Measurements from ENCODE around the gene KRTAP10-4. TPM values are rescaled to one million over a fixed set of nuclear protein-coding genes. Genes with fewer than 3 reads are reported as not detected.
"Not testable (repeated sequence)": the region's sequence is repeated elsewhere in the genome, so short reads cannot be mapped to it uniquely, and the experiment has no call there.

KRTAP10-4 gene
- total RNA-seq, 2 experiments from 2014 or later: not detected

GRCh38 chr21:44578371-44579055 is 5.0 kb downstream of the KRTAP10-4 start:
- DNase-seq: no peak
- Mint-ChIP-seq H3K4me1 (peaks cover 8% of the 10 kb centered on the region), H3K9me3 (peaks cover 29% of the 10 kb centered on the region), H3K27ac (no peak overlapping the region), H3K27me3 (no peaks in the 10 kb centered on the region), H3K36me3 (peaks cover 8% of the 10 kb centered on the region), H3K4me3 (no peak overlapping the region)

GRCh38 chr21:44579056-44579832 is 5.7 kb downstream of the KRTAP10-4 start:
- H3K9me3 Mint-ChIP-seq: peaks cover 29% of the 10 kb centered on the region
- H3K4me3 Mint-ChIP-seq: no peak overlapping the region
- peaks cover 11% of the 10 kb centered on the region for H3K4me1 Mint-ChIP-seq
- DNase-seq: no peak
- no peaks in the 10 kb centered on the region for H3K27me3 Mint-ChIP-seq
- H3K36me3 Mint-ChIP-seq: peaks cover 8% of the 10 kb centered on the region
- H3K27ac Mint-ChIP-seq: no peak overlapping the region

- H3K27me3 Mint-ChIP-seq: no peaks in the 10 kb centered on the region
- DNase-seq: no peak
- peaks cover 11% of the 10 kb centered on the region for H3K4me1 Mint-ChIP-seq
- H3K9me3 Mint-ChIP-seq: peaks cover 29% of the 10 kb centered on the region
- no peak overlapping the region for H3K27ac Mint-ChIP-seq
- H3K36me3 Mint-ChIP-seq: peaks cover 8% of the 10 kb centered on the region
- peak overlapping the region; percentile 25 for H3K4me3 Mint-ChIP-seq
Observed at GRCh38 chr21:44579833-44580144, 6.3 kb downstream of the KRTAP10-4 start.

GRCh38 chr21:44580231-44580821 is 6.8 kb downstream of the KRTAP10-4 start, which contains the start of gene KRTAP10-5:
TSS of gene KRTAP10-5 (minus strand) at chr21:44580604. CDS start at chr21:44580578, 26 bp downstream.
- not testable (repeated sequence) for H3K27ac Mint-ChIP-seq

GRCh38 chr21:44581158-44581557 is 7.6 kb downstream of the KRTAP10-4 start:
- Mint-ChIP-seq H3K4me1 (peaks cover 11% of the 10 kb centered on the region), H3K4me3 (no peak overlapping the region), H3K27me3 (no peaks in the 10 kb centered on the region), H3K27ac (no peak overlapping the region), H3K9me3 (peaks cover 29% of the 10 kb centered on the region), H3K36me3 (peaks cover 8% of the 10 kb centered on the region)
- no peak for DNase-seq

More at GRCh38 chr21:44580231-44580821, 6.8 kb downstream of the KRTAP10-4 start, which contains the start of gene KRTAP10-5:
- Mint-ChIP-seq H3K4me3 (peak within 1 kb of the TSS; percentile 25), H3K9me3 (peaks cover 29% of the 10 kb centered on the region), H3K4me1 (peaks cover 11% of the 10 kb centered on the region)
- not testable (repeated sequence) for DNase-seq, H3K36me3 Mint-ChIP-seq, H3K27me3 Mint-ChIP-seq

GRCh38 chr21:44582055-44582454 is 8.5 kb downstream of the KRTAP10-4 start:
- peaks cover 11% of the 10 kb centered on the region for H3K4me1 Mint-ChIP-seq
- no peak overlapping the region for H3K27ac Mint-ChIP-seq
- H3K27me3 Mint-ChIP-seq: peaks cover 4% of the 10 kb centered on the region
- no peak for DNase-seq
- H3K9me3 Mint-ChIP-seq: peaks cover 25% of the 10 kb centered on the region
- peaks cover 8% of the 10 kb centered on the region for H3K36me3 Mint-ChIP-seq
- no peak overlapping the region for H3K4me3 Mint-ChIP-seq

GRCh38 chr21:44583089-44583799 is 9.7 kb downstream of the KRTAP10-4 start:
- Mint-ChIP-seq H3K9me3 (peaks cover 14% of the 10 kb centered on the region), H3K36me3 (peaks cover 7% of the 10 kb centered on the region), H3K27ac (no peak overlapping the region), H3K4me1 (peaks cover 11% of the 10 kb centered on the region), H3K4me3 (no peak overlapping the region), H3K27me3 (peaks cover 4% of the 10 kb centered on the region)
- DNase-seq: no peak

GRCh38 chr21:44583800-44584147 is 10.2 kb downstream of the KRTAP10-4 start:
- H3K4me1 Mint-ChIP-seq: peaks cover 11% of the 10 kb centered on the region
- H3K27me3 Mint-ChIP-seq: peaks cover 4% of the 10 kb centered on the region
- no peak overlapping the region for H3K4me3 Mint-ChIP-seq
- DNase-seq: no peak
- no peak overlapping the region for H3K27ac Mint-ChIP-seq
- peaks cover 7% of the 10 kb centered on the region for H3K36me3 Mint-ChIP-seq
- peaks cover 12% of the 10 kb centered on the region for H3K9me3 Mint-ChIP-seq

GRCh38 chr21:44585892-44586291 is 12.4 kb downstream of the KRTAP10-4 start:
- no peak overlapping the region for H3K27ac Mint-ChIP-seq
- peaks cover 4% of the 10 kb centered on the region for H3K27me3 Mint-ChIP-seq
- peaks cover 7% of the 10 kb centered on the region for H3K9me3 Mint-ChIP-seq
- no peak overlapping the region for H3K4me3 Mint-ChIP-seq
- peaks cover 9% of the 10 kb centered on the region for H3K4me1 Mint-ChIP-seq
- H3K36me3 Mint-ChIP-seq: peaks cover 7% of the 10 kb centered on the region
- no peak for DNase-seq

- H3K9me3 Mint-ChIP-seq: no peaks in the 10 kb centered on the region
- H3K4me3 Mint-ChIP-seq: no peak overlapping the region
- H3K27me3 Mint-ChIP-seq: peaks cover 4% of the 10 kb centered on the region
- no peak for DNase-seq
- H3K36me3 Mint-ChIP-seq: no peaks in the 10 kb centered on the region
- H3K4me1 Mint-ChIP-seq: no peaks in the 10 kb centered on the region
- no peak overlapping the region for H3K27ac Mint-ChIP-seq
Observed at GRCh38 chr21:44589094-44589493, 15.6 kb downstream of the KRTAP10-4 start.

GRCh38 chr21:44589586-44590305 is 16.2 kb downstream of the KRTAP10-4 start:
- no peak for DNase-seq
- Mint-ChIP-seq H3K4me1 (no peaks in the 10 kb centered on the region), H3K9me3 (no peaks in the 10 kb centered on the region), H3K27ac (no peak overlapping the region), H3K27me3 (peaks cover 4% of the 10 kb centered on the region), H3K4me3 (no peak overlapping the region), H3K36me3 (no peaks in the 10 kb centered on the region)

- peaks cover 4% of the 10 kb centered on the region for H3K27me3 Mint-ChIP-seq
- H3K27ac Mint-ChIP-seq: no peak overlapping the region
- H3K9me3 Mint-ChIP-seq: no peaks in the 10 kb centered on the region
- no peak for DNase-seq
- no peak overlapping the region for H3K4me3 Mint-ChIP-seq
- no peaks in the 10 kb centered on the region for H3K4me1 Mint-ChIP-seq
- H3K36me3 Mint-ChIP-seq: no peaks in the 10 kb centered on the region
Observed at GRCh38 chr21:44590311-44590721, 16.8 kb downstream of the KRTAP10-4 start.

- H3K27me3 Mint-ChIP-seq, H3K4me3 Mint-ChIP-seq, H3K36me3 Mint-ChIP-seq, H3K27ac Mint-ChIP-seq, H3K4me1 Mint-ChIP-seq, H3K9me3 Mint-ChIP-seq, DNase-seq: not testable (repeated sequence)
Observed at GRCh38 chr21:44590897-44591800, 17.6 kb downstream of the KRTAP10-4 start.

- not testable (repeated sequence) for H3K9me3 Mint-ChIP-seq, DNase-seq, H3K27me3 Mint-ChIP-seq, H3K36me3 Mint-ChIP-seq, H3K27ac Mint-ChIP-seq, H3K4me3 Mint-ChIP-seq, H3K4me1 Mint-ChIP-seq
Observed at GRCh38 chr21:44591801-44592130, 18.2 kb downstream of the KRTAP10-4 start.
